ENCODE measurements around the gene LXN. TPM values are rescaled to one million over a fixed set of nuclear protein-coding genes. Genes with fewer than 3 reads are reported as not detected.

Gene LXN
- total RNA-seq, 2 donors from 2014 or later: 3.3 to 14.0 TPM

- WGBS, 2 donors: 48 to 64% methylated on average over 4 of the region's 4 CpGs
- H3K4me1 ChIP-seq: peaks cover 15% of the 10 kb centered on the region
- ATAC-seq: no peak
These were observed 22.7 kb downstream of the LXN start for GRCh38 chr3:158649791-158650190.

DNA sequence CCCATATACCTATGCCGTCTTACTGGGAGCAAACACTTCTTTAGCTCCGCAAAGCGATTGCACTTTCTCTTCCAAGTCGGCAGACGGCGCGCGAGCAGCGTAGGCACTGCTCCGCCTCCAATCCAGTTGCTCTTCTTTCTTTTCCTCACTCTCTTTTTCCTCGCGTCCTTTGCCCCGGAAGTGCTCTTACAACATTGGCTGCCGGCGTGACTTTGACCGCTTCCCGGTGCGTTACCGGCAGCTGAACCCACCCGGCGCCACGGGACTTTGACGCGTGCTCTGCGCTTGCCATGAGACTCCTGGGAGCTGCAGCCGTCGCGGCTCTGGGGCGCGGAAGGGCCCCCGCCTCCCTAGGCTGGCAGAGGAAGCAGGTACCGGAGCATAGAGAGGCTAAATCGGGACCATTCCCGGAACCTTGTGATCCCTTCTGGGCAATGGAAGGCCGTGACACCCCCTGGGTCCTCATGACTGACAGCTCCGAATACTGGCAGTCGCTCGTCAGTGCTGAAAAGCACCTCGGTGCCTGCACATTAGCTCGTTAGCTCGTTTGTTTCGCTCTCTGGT is 28.0 kb downstream of the LXN start, which contains the start of gene GFM1:
Gene GFM1 (plus strand): TSS at position 183 of the 564 bp plus-strand sequence. CDS start 108 bp downstream, at position 291.
- H3K27me3 ChIP-seq: no peaks in the 10 kb centered on the region
- no peaks in the 10 kb centered on the region for H3K9me3 ChIP-seq
- peak; percentile 92 to 96 (median 93) for DNase-seq
- peaks cover 15% of the 10 kb centered on the region for H3K4me1 ChIP-seq
- intact Hi-C loops (cut with DNase I): no loop called here
- H3K27ac ChIP-seq: peak within 1 kb of the TSS in 3 of 4 donors; percentile 66 to 87 (median 81)
- H3K36me3 ChIP-seq (replicated peaks in 1 of 2; ENCODE audit: insufficient read depth in 1 of 2, low read depth in 2 of 2): no peaks in the 10 kb centered on the region
- peak within 1 kb of the TSS; percentile 67 to 70 for H3K4me3 ChIP-seq
- WGBS, 2 donors: 0% methylated on average over 42 of the region's 42 CpGs
- ATAC-seq: peak; percentile 99
- TF ChIP-seq POLR2A (IDR thresholded peaks at IDR 0.05): peak; percentile 30 to 80 (median 69)
- TF ChIP-seq, protein P1, sequence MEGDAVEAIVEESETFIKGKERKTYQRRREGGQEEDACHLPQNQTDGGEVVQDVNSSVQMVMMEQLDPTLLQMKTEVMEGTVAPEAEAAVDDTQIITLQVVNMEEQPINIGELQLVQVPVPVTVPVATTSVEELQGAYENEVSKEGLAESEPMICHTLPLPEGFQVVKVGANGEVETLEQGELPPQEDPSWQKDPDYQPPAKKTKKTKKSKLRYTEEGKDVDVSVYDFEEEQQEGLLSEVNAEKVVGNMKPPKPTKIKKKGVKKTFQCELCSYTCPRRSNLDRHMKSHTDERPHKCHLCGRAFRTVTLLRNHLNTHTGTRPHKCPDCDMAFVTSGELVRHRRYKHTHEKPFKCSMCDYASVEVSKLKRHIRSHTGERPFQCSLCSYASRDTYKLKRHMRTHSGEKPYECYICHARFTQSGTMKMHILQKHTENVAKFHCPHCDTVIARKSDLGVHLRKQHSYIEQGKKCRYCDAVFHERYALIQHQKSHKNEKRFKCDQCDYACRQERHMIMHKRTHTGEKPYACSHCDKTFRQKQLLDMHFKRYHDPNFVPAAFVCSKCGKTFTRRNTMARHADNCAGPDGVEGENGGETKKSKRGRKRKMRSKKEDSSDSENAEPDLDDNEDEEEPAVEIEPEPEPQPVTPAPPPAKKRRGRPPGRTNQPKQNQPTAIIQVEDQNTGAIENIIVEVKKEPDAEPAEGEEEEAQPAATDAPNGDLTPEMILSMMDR (IDR thresholded peaks at IDR 0.05): peak; percentile 51 to 95 (median 80)

More at GRCh38 chr3:158649791-158650190, 22.7 kb downstream of the LXN start:
- no peak overlapping the region for H3K4me3 ChIP-seq
- H3K27me3 ChIP-seq: no peaks in the 10 kb centered on the region
- H3K27ac ChIP-seq: no peak overlapping the region
- no peak for TF ChIP-seq POLR2A (IDR thresholded peaks at IDR 0.05)
- TF ChIP-seq, protein P1 (IDR thresholded peaks at IDR 0.05): no peak
- H3K9me3 ChIP-seq: no peaks in the 10 kb centered on the region
- intact Hi-C loops (cut with DNase I): no loop called here
- peaks cover 6 to 8% of the 10 kb centered on the region in 2 donors for H3K36me3 ChIP-seq (replicated peaks in 1 of 2; ENCODE audit: insufficient read depth in 1 of 2, low read depth in 2 of 2)
- no peak for DNase-seq

- 72 to 76% methylated on average over 6 of the region's 6 CpGs for WGBS, 2 donors
- DNase-seq: no peak
- no peak for ATAC-seq
- no peaks in the 10 kb centered on the region for H3K9me3 ChIP-seq
- H3K36me3 ChIP-seq (replicated peaks in 1 of 2; ENCODE audit: insufficient read depth in 1 of 2, low read depth in 2 of 2): no peaks in the 10 kb centered on the region
- no peak overlapping the region for H3K27ac ChIP-seq
- intact Hi-C loops (cut with DNase I): no loop called here
- no peaks in the 10 kb centered on the region for H3K27me3 ChIP-seq
- H3K4me1 ChIP-seq: peaks cover 15% of the 10 kb centered on the region
- TF ChIP-seq POLR2A (IDR thresholded peaks at IDR 0.05): no peak
- TF ChIP-seq, protein P1 (IDR thresholded peaks at IDR 0.05): no peak
- H3K4me3 ChIP-seq: no peak overlapping the region
These were observed 29.8 kb downstream of the LXN start for GRCh38 chr3:158642474-158643210.

DNA sequence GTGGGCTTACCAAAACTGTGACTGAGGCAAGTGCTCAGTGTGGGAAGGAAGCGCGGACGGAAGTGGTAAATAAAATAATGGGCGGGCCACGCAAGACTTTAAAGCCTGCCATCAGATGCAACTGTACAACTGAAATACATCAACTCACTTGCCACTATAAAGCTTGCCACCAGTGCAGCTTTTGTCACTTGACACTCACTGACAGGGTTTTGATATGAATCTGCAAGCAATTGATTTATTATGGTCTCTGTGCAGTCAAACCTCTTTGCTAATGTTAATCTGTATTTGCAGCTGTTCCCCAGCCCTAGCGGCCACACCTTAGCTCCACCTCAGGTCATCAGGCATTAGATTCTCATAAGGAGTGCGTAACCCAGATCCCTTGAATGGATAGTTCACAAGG is 30.4 kb downstream of the LXN start:
- no peak for TF ChIP-seq POLR2A (IDR thresholded peaks at IDR 0.05)
- TF ChIP-seq, protein P1 (IDR thresholded peaks at IDR 0.05): no peak
- Histone ChIP-seq H3K27ac (no peak overlapping the region), H3K27me3 (no peaks in the 10 kb centered on the region), H3K4me1 (peaks cover 15% of the 10 kb centered on the region), H3K36me3 (replicated peaks in 1 of 2; ENCODE audit: insufficient read depth in 1 of 2, low read depth in 2 of 2) (no peaks in the 10 kb centered on the region), H3K9me3 (no peaks in the 10 kb centered on the region), H3K4me3 (no peak overlapping the region)
- DNase-seq (no peak), ATAC-seq (no peak)
- intact Hi-C loops (cut with DNase I): no loop called here
- 85 to 88% methylated on average over 7 of the region's 7 CpGs for WGBS, 2 donors

All from body of pancreas (tissue), 4 donors.